Activated CD8-positive, alpha-beta memory T cell treated with anti-CD3 and anti-CD28 coated beads for 48 hours (primary cell): ENCODE data around the gene WBP1L.

Experiments used
- DNase-seq, 3 experiments: peaks; one replicate each; pipeline ENCODE4 v3.0.0-alpha.2; 2020; ENCODE audit warnings: low read depth in 2 of 3, low spot score in 2 of 3

Gene WBP1L

DNA sequence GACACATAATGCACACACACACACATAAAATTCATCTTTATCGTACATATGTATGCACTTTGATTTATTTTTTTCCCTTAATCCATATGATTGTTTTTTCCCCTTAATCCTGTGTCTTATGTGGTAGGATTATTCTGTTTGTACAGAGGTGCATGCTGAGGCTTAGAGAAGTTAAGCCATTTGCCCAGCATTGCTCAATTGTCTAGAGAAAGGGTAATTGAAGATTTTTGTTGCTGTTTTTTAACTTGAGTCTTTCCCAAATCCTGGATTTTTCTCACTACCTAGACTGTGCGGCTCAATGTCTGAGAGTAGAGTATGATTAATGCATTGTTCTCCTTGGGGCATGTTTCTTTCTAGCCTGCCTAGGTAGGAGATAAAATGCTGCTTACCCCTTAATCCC lies 35.0 kb downstream of the WBP1L start:
- DNase-seq = no peak

DNA sequence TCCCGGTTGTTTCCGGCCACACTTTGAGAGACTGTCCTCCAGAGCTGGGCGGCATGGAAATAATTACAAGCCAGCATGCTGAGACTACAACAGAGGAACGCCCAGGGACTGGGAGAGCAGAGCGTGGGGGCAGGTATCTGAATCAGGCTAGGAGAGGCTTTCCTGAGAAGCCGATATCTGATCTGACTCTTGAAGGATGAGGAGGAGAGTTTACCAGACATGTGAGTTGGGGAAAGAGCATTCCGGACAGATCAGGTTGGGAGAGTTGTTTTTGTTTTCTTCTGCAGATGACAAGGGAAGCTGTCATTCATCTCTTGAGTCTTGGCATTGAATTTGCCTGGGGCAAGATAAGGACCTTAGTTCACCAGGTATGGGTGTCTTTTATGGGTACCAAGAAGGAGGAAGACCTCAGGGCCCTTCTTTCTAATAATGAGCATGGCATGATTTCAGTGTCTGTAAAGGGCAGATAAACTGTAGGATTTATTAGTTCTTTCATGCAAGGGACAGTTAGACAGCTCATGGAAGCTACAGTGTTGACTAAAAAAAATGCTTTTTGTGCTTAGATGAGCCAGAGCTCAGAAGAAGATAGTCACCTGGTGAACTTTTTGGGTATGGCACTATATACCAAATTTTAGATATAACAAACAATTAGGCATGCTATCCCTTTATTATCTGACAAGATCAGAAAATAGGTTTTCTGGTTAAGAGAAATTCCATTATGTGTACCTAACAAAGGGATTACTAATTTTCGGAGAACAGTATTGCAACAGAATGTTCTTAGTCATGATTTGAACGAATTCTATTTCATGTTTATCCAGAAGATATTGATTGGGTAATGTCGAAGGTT lies 36.2 kb downstream of the WBP1L start:
- no peak for DNase-seq

DNA sequence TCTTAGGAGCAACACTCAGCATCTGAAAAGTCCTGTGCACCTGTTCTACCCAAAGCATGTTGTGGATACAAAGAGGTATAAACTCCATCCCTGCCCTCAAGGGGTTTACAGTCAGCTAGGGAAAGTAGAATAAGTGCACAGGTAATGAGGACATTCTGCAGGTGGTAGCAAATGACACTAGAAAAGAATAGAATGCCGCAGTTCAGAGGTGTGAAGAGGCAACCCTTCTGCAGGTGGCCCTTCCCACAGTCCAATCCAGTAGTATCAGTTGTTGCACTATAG lies 36.7 kb downstream of the WBP1L start:
- DNase-seq = no peak

DNA sequence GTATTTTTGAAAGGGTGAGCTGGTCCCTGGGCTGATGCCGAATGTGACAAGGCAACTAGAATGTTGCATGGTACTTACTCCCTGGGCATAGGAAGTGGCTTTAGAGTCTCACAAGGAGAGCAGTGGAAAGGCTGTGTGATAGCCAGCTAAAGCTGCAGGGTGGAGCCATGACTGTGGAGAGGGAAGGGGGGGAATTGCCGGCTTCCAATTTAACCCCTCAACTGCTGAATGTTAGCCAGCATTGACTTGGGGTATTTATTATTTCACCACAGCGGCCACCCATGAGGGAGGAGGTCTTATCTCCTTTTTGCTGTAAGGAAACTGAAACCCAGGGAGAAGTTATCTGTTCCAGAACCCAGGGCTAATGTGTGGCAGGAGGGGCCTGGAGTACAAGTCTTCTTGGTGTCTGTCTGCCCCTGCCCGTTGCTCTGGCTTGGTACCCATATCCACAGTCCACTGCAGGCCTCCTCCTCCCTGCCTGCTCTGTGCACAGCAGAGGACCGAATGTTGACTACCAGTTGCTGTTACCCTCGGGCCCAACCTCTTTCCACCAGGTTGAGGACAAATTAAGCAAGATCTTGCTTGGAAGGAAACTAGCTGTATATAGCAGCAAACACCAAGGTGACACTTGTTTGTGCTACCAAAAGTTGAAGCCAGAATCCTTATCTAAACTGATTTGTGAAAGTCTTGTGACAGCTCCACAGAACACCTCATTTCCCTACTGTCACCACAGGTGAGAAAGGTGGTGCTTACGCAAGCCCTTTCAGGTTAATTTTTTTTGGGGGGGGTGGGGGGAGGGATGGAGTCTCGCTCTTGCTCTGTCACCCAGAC lies 37.6 kb downstream of the WBP1L start:
- DNase-seq = no peak

DNA sequence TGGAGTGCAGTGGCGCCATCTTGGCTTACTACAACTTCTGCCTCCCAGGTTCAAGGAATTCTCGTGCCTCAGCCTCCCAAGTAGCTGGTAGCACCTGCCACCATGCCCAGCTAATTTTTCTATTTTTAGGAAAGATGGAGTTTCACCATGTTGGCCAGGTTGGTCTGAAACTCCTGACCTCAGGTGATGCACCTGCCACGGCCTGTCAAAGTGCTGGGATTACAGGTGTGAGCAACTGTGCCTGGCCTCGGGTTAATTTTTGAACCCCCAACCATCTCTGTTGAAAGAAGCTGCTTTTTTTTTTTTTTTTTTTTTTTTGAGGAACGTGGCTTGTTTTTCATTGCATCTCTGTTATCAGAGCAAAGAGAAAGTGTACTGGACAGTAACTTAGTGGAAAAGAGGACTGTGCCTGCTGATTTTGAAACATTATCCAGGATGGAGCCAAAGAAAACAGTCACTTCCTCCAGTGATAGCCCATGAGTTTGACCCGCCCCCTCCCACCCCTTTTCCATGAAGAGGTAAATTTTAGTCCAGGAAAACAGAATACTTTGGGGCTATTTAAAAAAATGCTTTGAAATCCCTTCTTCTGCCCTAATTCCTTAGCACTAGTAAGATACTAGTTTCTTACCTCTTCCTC lies 38.3 kb downstream of the WBP1L start:
- DNase-seq = no peak

DNA sequence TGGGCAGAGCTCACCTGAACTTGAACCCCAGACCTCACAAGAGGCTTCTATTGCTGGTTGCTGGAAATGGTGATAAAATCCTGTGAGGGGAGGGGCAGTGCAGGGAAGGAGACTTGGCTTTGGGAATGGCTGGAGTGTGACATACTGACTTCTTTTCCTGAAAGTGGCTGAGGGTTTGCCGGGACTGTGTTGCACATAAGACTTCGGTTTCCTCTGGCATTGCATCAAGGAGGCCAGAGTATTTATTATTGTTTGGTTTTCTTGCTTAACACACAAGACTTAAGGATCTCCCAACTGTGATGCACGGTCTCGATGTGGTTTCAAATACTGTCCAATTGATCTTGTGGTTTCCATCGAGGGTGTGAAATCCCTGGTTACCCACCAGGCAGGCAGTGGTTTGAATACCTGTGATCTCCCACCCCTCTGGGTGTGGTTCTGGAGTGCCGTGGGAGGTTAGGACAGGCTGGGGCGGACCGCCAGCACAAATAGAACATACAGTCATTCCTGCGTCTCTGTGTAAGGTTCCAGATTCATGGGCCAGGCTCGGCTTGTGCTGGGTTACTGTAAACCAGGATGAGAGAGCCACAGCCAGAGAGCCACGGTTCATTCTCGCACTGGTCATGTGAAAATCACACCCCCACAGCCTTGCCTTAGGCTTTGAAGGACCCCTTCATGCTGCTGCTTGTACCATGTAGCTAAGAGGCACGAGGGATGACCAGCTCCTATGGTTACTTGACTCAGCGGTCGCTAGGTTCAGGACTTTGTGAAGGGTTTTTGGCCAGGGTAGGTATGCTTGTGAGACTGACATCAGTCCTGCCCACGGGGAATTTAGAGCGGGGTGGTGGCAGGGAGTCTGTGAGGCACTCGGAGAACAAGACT lies 39.2 kb downstream of the WBP1L start:
- no peak for DNase-seq

DNA sequence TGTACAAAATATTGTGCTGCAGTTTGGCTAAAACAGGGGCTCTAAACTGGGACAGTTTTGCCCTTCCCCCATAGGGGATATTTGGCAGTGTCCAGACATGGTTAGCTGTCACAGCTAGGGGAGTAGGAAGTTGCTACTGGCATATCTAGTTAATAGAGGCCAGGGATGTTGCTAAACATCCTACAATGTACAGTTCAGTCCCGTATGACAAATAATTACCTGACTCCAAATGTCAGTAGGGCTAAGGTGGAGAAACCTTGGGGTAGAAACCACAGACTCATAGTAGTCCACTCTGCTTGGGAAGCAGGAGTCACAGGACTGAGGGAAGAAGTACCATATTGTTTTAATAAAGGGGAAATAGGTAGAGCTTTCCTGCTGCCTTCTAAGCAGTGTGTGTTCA lies 39.8 kb downstream of the WBP1L start:
- DNase-seq = no peak

DNA sequence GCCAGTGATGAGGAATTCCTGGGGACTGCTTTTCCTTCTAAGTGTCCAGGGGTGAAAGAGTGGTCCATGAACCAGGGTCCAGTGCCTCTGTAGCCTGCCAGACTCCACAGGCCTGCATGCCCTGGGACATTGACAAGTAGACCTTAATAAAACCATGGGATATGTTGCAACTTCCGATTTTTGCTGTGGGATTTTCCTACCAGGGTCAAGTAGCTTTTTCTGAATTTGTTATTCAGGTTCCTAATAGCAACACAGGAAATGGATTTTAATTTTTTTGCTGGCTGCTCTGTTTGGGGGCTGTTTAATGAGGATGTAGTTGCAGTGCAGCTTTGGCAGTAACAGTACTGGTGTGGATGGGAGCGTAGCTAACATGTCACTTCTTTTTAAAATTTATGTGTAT lies 42.1 kb downstream of the WBP1L start:
- no peak for DNase-seq

DNA sequence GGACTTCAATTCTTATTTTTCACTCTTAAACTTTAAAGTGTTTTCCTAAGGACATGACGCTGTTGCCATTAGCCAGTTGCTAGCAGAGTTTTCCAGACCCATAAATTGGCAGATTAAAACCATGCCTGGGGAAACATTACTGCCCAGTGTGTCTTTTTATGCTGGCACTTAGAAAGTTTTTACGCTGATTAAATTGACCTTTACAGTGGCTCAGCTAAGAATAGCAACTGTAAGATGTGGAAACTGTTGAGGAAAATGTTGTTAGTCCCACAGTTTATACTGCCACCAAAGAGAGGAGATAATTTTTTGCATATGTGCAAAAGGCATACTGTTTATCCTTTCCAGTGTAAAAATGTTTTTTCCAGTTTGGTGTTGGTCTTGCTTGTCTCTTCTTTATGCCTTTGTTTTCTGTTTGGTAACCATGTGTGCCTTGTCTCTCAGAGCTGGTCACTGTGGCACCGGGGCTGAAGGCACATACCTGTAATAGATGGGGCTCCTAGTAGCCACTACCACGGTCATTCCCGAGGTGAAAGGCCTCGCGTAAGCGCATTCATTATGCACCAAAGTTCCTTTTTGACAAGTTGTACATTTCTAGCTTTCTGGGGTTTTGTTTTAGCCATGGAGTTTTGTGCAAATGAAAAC lies 48.1 kb downstream of the WBP1L start:
- DNase-seq = no peak

DNA sequence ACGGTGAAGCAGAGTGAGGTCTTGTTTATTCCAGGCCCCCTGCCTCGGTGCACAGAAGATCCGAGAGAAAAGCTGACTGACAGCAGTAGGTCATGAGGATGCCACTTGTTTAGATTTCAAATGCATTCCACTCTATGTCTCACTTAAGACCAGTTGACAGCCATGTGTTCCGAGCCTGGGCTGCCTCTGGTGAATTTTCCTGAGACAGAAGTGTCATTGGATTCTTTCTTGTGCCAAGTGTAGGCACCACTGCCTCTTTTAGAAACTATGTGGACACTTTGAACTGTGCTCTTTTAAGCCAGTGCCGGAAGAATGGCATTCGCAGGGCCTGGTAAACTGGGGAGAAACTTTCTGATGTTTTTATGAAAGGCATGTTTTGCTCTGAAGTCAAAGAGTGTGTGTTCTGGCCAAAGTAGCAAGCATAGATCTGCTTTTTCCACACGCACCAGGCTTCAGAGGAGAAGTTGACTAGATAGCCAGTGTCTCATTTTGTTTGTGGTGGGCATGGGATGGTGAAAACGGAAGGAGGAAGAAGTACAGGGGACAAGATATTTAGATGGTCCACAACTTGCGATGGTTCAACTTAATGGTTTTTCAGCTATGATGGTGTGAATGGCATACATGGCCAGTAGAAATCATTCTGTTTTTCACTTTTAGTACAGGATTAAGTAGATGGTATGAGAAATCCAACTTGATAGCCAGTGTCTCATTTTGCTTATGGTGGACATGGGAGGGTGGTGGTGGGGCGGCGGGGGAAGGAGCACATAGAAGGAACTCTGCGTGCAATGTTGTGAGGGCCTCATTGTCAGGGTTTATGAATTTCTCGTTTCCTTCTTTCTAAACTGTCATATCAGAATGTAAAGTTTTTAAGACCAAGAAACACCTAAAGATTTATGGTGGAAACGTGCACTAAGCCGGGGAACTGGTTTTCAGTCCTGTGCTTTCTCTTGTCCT lies 52.0 kb downstream of the WBP1L start:
- no peak for DNase-seq

DNA sequence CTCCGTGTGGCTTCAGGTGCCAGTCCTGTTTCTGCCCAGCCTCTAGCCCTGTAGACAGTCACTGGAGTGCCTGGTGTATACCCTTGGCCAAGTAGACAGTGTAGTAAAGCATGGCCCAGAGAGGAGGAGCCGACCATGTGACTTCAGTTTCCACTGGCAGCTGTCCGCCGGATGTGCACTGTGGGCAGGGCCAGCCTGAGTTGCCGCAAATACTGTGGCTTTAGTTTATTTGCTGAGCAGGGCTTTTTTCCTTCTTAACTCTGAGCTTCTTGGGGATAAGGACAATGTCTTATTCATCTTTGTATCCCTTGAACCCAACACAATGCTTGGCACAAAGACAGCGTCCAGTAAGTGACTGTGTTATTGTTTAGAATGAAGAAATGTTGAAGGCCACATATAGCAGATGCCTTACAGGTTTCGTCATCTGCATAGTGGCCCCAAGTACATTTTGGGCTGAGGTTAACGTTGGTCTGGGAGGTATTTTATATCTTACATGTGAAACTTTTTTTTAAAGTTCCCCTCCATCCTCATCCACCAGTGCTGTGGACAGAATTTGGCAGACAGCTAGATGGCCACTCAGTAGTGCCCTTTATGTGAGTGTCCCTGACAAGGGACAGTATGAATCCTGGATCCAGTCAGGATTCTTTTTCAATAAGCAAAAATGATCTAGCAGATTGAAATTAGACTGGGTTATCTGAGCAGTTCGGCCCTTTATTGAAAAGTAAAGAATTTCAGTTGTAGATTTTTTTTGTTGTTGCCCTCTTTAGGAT lies 52.8 kb downstream of the WBP1L start:
- peak in 2 of 3 experiments; percentile 27 to 44 for DNase-seq

DNA sequence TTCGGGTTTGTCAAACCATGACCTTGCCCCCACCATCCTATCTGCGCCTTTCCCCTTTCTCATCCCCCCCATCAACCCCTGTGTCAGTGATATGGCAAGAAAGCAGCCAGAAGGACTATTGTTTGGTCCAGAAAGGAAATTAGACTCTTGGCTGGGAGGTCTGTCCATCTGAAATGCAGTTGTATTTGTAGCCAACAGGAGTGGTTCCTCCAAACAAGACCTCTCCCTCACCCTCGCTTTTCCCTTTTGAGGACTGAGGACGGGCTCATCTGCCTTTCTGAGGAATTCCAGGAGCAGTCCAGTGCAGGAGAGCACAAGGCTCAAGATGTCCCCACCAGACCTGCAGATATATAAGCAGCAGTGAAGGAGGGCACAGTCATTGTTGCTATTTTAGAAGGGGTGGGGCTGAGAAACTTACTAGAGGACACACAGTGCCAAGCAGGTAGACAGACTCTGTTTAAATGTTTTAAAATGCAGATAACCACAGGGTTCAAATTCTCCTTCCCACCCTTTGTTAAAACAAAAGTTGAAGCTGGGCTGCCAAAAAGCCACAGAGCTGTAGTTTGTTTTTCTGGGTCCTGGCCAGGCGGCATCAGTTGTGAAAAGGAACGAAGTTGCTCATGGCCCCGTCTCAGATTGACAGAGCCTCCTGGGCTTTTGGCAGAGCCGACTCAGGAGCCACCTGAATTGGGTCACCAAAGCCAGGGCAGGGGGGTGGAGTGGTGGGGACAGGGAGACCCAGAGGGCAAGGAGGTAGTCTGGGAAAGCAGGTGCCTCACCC lies 56.1 kb downstream of the WBP1L start:
- DNase-seq = no peak

DNA sequence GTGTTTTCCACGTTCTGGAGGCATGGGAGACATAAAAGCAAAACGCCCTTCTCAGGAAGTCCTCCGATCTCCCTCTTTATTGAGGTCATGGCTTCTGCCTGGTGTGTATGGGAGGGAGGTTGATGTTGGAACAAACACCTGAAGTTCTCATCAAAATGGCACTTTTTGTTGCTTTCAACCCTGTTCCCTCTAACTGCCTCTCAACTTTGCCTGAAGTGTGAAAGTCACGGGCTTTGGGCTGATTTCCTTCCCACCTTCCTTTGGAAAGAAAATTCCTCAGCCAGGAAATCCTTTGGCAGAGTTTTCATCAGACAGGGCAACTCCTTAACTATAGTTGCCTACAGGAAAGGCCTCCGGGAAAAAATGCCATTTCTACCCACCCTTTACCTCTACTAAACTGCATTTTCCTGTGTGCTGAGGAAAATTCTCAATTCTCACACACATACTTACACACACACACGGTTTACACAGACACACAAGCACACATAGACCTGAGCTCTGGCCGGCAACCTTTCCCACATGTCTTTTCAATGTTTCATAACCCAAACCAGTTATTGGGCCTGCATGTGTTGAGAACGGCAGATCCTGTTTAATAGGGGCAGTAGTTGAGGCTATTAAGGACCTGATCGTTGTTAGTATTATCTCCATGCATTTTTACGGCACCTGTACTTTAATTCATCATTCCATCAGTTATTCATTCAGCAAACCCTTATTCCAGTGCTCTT lies 57.0 kb downstream of the WBP1L start:
- no peak for DNase-seq

DNA sequence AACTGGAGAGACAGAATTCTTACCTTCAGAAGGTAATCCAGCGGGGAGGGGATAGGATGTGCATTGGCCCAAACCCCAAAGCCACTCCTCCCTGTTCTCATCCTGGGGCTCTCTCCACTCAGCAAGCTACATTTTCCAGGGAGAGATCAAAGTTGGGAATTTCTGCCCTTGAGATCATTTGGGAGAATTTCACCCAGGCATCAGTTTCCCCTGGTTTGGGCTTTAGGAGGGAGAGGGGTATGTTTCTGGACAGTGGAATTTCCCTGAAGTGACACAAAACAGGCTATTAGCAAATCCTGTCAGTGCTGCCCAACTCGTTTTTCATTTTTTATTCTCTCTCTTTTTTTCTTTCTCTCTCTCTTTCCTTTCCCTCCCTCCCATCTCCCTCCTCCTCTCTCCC lies 57.7 kb downstream of the WBP1L start:
- DNase-seq = no peak

DNA sequence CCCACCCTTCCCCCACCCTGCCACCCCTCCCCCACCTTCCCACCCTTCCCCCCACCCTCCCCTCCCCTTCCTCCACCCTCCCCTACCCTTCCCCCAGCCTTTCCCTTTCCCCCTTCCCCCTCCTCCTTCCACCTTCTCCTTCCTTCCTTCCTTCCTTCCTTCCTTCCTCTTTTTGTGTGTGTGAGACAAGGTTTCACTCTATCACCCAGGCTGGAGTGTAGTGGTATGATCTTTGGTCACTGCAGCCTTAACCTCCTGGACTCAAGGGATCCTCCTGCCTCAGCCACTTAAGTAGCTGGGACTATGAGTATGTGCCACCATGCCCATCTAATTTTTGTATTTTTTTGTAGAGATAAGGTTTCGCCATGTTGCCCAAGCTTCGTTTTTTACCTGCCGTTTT lies 58.2 kb downstream of the WBP1L start:
- DNase-seq = no peak

DNA sequence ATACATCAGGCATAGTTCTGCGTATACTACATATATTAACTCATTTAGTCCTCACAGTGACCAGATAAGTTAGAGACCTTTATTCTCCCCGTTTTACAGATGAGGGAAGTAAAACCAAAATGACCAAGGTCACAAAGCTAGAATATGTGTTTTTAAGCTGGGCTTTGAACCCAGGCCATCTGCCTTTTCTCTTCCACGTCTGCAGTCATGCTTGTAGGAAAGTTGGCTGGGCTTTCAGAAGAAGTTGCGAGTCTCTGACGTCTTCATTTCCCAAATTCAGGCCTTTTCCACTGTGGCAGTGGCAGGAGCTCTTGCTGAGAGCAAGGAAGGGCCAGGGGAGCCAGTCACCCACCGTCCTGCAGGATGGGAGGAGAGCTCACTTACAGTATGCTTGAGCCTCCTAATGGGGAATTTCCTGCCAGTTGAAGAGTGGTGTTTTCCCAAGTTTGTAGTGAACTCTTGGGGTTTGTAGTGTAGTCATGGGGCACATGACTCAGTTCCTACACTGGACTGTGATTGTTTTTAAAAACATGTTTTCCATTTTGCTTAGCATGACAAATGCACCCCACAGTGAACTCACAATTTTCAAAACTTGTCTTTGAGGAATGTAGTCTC lies 59.3 kb downstream of the WBP1L start:
- DNase-seq = no peak
